ENCODE results near the gene MTFR1L.

DNA sequence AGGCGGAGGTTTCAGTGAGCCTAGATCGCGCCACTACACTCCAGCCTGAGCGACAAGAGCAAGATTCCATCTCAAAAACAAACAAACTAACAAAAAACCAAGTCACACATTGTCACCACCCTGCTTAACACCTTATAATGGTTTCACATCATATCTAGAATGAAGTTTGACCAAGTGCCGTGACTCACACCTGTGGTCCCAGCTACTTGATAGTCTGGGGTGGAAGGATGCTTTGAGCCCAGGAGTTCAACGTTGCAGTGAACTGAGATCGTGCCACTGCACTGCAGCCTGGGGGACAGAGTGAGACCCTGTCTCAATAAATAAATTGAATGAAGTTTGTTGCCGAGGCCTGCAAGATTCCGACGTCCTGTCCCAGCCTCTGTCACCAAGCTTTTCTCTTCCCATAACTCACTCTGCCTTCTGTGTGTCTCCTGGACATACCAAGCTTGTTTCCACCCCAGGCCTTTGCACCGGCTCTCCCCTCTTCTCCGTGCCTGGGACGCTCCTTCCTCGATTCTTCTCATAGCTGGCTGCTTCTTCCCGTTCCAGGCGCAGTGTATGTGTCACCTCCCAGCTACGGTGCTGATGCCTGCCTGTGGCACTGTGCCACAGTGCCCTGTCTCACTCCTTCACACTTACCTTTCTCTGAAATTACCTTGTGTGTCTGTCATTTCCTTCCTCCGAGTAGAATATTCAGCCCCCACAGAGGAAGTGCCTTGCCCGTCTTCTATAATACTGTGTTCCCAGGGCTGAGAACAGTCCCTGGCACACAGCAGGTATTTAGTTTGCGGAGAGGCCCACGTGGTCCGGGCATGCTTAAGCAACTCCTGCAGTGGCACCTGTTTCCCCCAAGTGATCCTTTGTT, 23.6 kb upstream of the MTFR1L start:
- TF ChIP-seq, protein P1, sequence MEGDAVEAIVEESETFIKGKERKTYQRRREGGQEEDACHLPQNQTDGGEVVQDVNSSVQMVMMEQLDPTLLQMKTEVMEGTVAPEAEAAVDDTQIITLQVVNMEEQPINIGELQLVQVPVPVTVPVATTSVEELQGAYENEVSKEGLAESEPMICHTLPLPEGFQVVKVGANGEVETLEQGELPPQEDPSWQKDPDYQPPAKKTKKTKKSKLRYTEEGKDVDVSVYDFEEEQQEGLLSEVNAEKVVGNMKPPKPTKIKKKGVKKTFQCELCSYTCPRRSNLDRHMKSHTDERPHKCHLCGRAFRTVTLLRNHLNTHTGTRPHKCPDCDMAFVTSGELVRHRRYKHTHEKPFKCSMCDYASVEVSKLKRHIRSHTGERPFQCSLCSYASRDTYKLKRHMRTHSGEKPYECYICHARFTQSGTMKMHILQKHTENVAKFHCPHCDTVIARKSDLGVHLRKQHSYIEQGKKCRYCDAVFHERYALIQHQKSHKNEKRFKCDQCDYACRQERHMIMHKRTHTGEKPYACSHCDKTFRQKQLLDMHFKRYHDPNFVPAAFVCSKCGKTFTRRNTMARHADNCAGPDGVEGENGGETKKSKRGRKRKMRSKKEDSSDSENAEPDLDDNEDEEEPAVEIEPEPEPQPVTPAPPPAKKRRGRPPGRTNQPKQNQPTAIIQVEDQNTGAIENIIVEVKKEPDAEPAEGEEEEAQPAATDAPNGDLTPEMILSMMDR (IDR thresholded peaks at IDR 0.05), result no peak
- peak in 1 of 2 donors; percentile 61 for TF ChIP-seq POLR2A (IDR thresholded peaks at IDR 0.05)

All from thyroid gland (tissue), 4 donors.